HT1080 (cell line): ENCODE measurements around the gene ANKRD18A. TPM values are rescaled to one million over a fixed set of nuclear protein-coding genes. Genes with fewer than 3 reads are reported as not detected.

Source experiments
- DNase-seq: peaks from one replicate; pipeline ENCODE4 v3.0.0-alpha.2; 2015; ENCODE audit warnings: low read depth
- polyA plus RNA-seq, 2 experiments: library from polyadenylated mRNA; depleted of rRNA; stranded (reverse); fragments of >200 nt; gene quantifications; 2 replicates each; pipeline ENCODE4 v1.2.3, GENCODE V29; 2015
- total RNA-seq: library from RNA; depleted of rRNA; stranded (reverse); fragments of >200 nt; shearing (Covaris generic); gene quantifications from 2 replicates; pipeline ENCODE4 v1.2.3, GENCODE V29; 2014; rRNA removed

ANKRD18A gene
- not detected in 2 replicates for total RNA-seq
- not detected in 2 replicates for polyA plus RNA-seq (2015; cell fraction: cytosol; rRNA removed)
- polyA plus RNA-seq (2015; cell fraction: nucleus; rRNA removed): not detected in 2 replicates

GRCh38 chr9:38620483-38621433, at the start of gene ANKRD18A:
Gene ANKRD18A, minus strand, starts transcription at chr9:38620596. Its CDS starts 311 bp downstream, at chr9:38620285.
- no peak for DNase-seq

GRCh38 chr9:38668791-38669466, 48.5 kb upstream of the ANKRD18A start:
- no peak for DNase-seq

- no peak for DNase-seq
Measured at GRCh38 chr9:38662763-38663593, 42.6 kb upstream of the ANKRD18A start.

- no peak for DNase-seq
Measured at GRCh38 chr9:38659538-38659937, 39.1 kb upstream of the ANKRD18A start.

GRCh38 chr9:38656896-38657295, 36.5 kb upstream of the ANKRD18A start:
- no peak for DNase-seq

- no peak for DNase-seq
Measured at GRCh38 chr9:38652486-38652885, 32.1 kb upstream of the ANKRD18A start.

GRCh38 chr9:38652044-38652443, 31.6 kb upstream of the ANKRD18A start:
- no peak for DNase-seq

GRCh38 chr9:38651400-38652042, 31.1 kb upstream of the ANKRD18A start:
- no peak for DNase-seq

GRCh38 chr9:38650564-38650963, 30.2 kb upstream of the ANKRD18A start:
- no peak for DNase-seq

- no peak for DNase-seq
Measured at GRCh38 chr9:38649731-38650363, 29.5 kb upstream of the ANKRD18A start.

GRCh38 chr9:38644601-38645000, 24.2 kb upstream of the ANKRD18A start:
- DNase-seq: no peak

GRCh38 chr9:38643815-38644173, 23.4 kb upstream of the ANKRD18A start:
- no peak for DNase-seq

- no peak for DNase-seq
Measured at GRCh38 chr9:38642951-38643814, 22.8 kb upstream of the ANKRD18A start.

GRCh38 chr9:38641985-38642864, 21.8 kb upstream of the ANKRD18A start:
- DNase-seq: peak; percentile 31

- no peak for DNase-seq
Measured at GRCh38 chr9:38641142-38641541, 20.7 kb upstream of the ANKRD18A start.

- no peak for DNase-seq
Measured at GRCh38 chr9:38639577-38639940, 19.2 kb upstream of the ANKRD18A start.

- DNase-seq: no peak
Measured at GRCh38 chr9:38638881-38639576, 18.6 kb upstream of the ANKRD18A start.

GRCh38 chr9:38634315-38634714, 13.9 kb upstream of the ANKRD18A start:
- no peak for DNase-seq
